Loucy (cell line): ENCODE results near the gene PCDHA7.
A peak's percentile ranks its signal among the peaks of the same experiment; 100 is the strongest.
"Not testable (repeated sequence)": the region's sequence is repeated elsewhere in the genome, so short reads cannot be mapped to it uniquely, and the experiment has no call there.

ENCODE experiments used
- H2AFZ ChIP-seq: fragments of 200-600 bp; sonication (generic); 2 replicates; pipeline ENCODE4 v1.6.0; 2016; ENCODE audit warnings: antibody characterized with exemption, mild to moderate bottlenecking, low read length, moderate library complexity
- H3F3A ChIP-seq: fragments of 200-600 bp; 2 replicates; pipeline ENCODE4 v1.6.0; 2016; ENCODE audit warnings: antibody characterized with exemption, low read depth, mild to moderate bottlenecking
- H3K27me3 ChIP-seq: fragments of 200-600 bp; sonication (generic); 2 replicates; pipeline ENCODE4 v1.6.1; 2014; ENCODE audit warnings: low read length, mild to moderate bottlenecking; ENCODE audit not compliant: insufficient read depth, poor library complexity, severe bottlenecking
- H3K36me3 ChIP-seq: fragments of 200-600 bp; sonication (generic); 2 replicates; pipeline ENCODE4 v1.6.1; 2016; ENCODE audit warnings: low read length; ENCODE audit not compliant: insufficient read depth
- H3K4me1 ChIP-seq: fragments of 200-600 bp; sonication (generic); 2 replicates; pipeline ENCODE4 v1.5.1; 2014; ENCODE audit warnings: low read length, mild to moderate bottlenecking; ENCODE audit not compliant: insufficient read depth, poor library complexity, severe bottlenecking
- H3K4me2 ChIP-seq: fragments of 200-600 bp; sonication (generic); 2 replicates; pipeline ENCODE4 v1.6.0; 2014; ENCODE audit warnings: antibody characterized with exemption, low read length, low read depth, mild to moderate bottlenecking; ENCODE audit not compliant: poor library complexity, severe bottlenecking
- H3K4me3 ChIP-seq: fragments of 200-600 bp; sonication (generic); 2 replicates; pipeline ENCODE4 v1.5.1; 2014; ENCODE audit warnings: low read length, mild to moderate bottlenecking, mixed read lengths; ENCODE audit not compliant: poor library complexity, severe bottlenecking
- H3K79me2 ChIP-seq: fragments of 200-600 bp; sonication (generic); 2 replicates; pipeline ENCODE4 v1.6.1; 2014; ENCODE audit warnings: low read length; ENCODE audit not compliant: insufficient read depth
- H3K9ac ChIP-seq: fragments of 200-600 bp; sonication (generic); 2 replicates; pipeline ENCODE4 v1.6.0; 2014; ENCODE audit warnings: mild to moderate bottlenecking, low read depth, low read length, moderate library complexity; ENCODE audit not compliant: poor library complexity, severe bottlenecking
- H3K9me2 ChIP-seq: fragments of 200-600 bp; sonication (generic); replicated peaks from 2 replicates; pipeline ENCODE4 v1.6.1; 2016; ENCODE audit warnings: low read depth, low read length, mixed read lengths
- H3K9me3 ChIP-seq: fragments of 200-600 bp; sonication (generic); 2 replicates; pipeline ENCODE4 v1.6.1; 2014; ENCODE audit warnings: mild to moderate bottlenecking, antibody characterized with exemption, low read length, low read depth; ENCODE audit not compliant: insufficient read depth
- H4K20me1 ChIP-seq: fragments of 200-600 bp; sonication (generic); 2 replicates; pipeline ENCODE4 v1.6.0; 2014; ENCODE audit warnings: antibody characterized with exemption, low read length, mild to moderate bottlenecking; ENCODE audit not compliant: insufficient read depth, poor library complexity, severe bottlenecking
- CTCF ChIP-seq: fragments of 200-600 bp; sonication (generic); conservative IDR thresholded peaks from 2 replicates; pipeline ENCODE4 v1.5.1; 2014; ENCODE audit warnings: mild to moderate bottlenecking, antibody characterized with exemption, low read length
- EZH2phosphoT487 ChIP-seq: fragments of 200-600 bp; IDR thresholded peaks from 2 replicates; pipeline ENCODE4 v1.6.1; 2018; ENCODE audit warnings: antibody characterized with exemption, mild to moderate bottlenecking, moderate library complexity, borderline replicate concordance

Gene PCDHA7

GRCh38 chr5:140849831-140850634 is 16.0 kb downstream of the PCDHA7 start:
- H3K36me3 ChIP-seq, H3K79me2 ChIP-seq, H3F3A ChIP-seq, H3K4me1 ChIP-seq, H3K4me2 ChIP-seq, H3K9ac ChIP-seq, H3K9me3 ChIP-seq, H3K27me3 ChIP-seq, H2AFZ ChIP-seq, H3K9me2 ChIP-seq, H3K4me3 ChIP-seq, H4K20me1 ChIP-seq: not testable (repeated sequence)

- Histone ChIP-seq H3K9me2 (no peaks in the 10 kb centered on the region), H2AFZ (no peak within 1 kb of the TSS), H3K4me3 (no peak within 1 kb of the TSS), H3K36me3 (no peaks in the 10 kb centered on the region), H3K79me2 (no peaks in the 10 kb centered on the region), H3F3A (no peaks in the 10 kb centered on the region), H3K9ac (no peak within 1 kb of the TSS), H3K4me1 (no peaks in the 10 kb centered on the region), H4K20me1 (no peaks in the 10 kb centered on the region), H3K9me3 (no peaks in the 10 kb centered on the region), H3K27me3 (no peaks in the 10 kb centered on the region), H3K4me2 (no peak within 1 kb of the TSS)
- peak; percentile 47 for TF ChIP-seq CTCF
- TF ChIP-seq EZH2phosphoT487 = no peak
These were observed 22.0 kb downstream of the PCDHA7 start, which contains the start of gene PCDHA10 for GRCh38 chr5:140855772-140856674. TSS of gene PCDHA10 (plus strand) at chr5:140855897. CDS start at chr5:140856049, 152 bp downstream.

GRCh38 chr5:140857177-140857986 is 23.3 kb downstream of the PCDHA7 start:
- Histone ChIP-seq H3K9me2 (no peaks in the 10 kb centered on the region), H3K4me1 (no peaks in the 10 kb centered on the region), H3K4me2 (no peak overlapping the region), H3F3A (no peaks in the 10 kb centered on the region), H3K27me3 (no peaks in the 10 kb centered on the region), H4K20me1 (no peaks in the 10 kb centered on the region), H3K79me2 (no peaks in the 10 kb centered on the region), H3K36me3 (no peaks in the 10 kb centered on the region), H3K9me3 (no peaks in the 10 kb centered on the region), H2AFZ (no peak overlapping the region), H3K9ac (no peak overlapping the region), H3K4me3 (no peak overlapping the region)
- TF ChIP-seq CTCF = no peak
